T-helper 1 cell treated with Interleukin-12 subunit alpha and Interleukin-12 subunit beta and Interleukin-4 antibody, amounts not matched to agents 30 μg/mL and 1 μg/mL, for 36 hours (primary cell): ENCODE data around the gene CRACDL.
A peak's percentile ranks its signal among the peaks of the same experiment; 100 is the strongest.

ENCODE experiments used
- H3K27ac Mint-ChIP-seq: one replicate; pipeline ENCODE4 v1.8.0; 2021; ENCODE audit warnings: mild to moderate bottlenecking, mixed read lengths
- H3K27me3 Mint-ChIP-seq: one replicate; pipeline ENCODE4 v1.8.0; 2021; ENCODE audit warnings: low read depth, mixed read lengths
- H3K36me3 Mint-ChIP-seq: one replicate; pipeline ENCODE4 v1.8.0; 2021; ENCODE audit warnings: low read depth, mixed read lengths
- H3K4me1 Mint-ChIP-seq: one replicate; pipeline ENCODE4 v1.8.0; 2021; ENCODE audit warnings: low read depth, mixed read lengths
- H3K4me3 Mint-ChIP-seq: one replicate; pipeline ENCODE4 v1.8.0; 2021; ENCODE audit warnings: mild to moderate bottlenecking, moderate library complexity, mixed read lengths
- H3K9me3 Mint-ChIP-seq: one replicate; pipeline ENCODE4 v1.8.0; 2021; ENCODE audit warnings: mixed read lengths

Gene CRACDL

GRCh38 chr2:98778741-98779483, 157.1 kb downstream of the CRACDL start:
- Mint-ChIP-seq H3K4me3 (no peak overlapping the region), H3K4me1 (peaks cover 5% of the 10 kb centered on the region), H3K36me3 (peaks cover 11% of the 10 kb centered on the region), H3K27me3 (peaks cover 7% of the 10 kb centered on the region), H3K9me3 (peaks cover 15% of the 10 kb centered on the region), H3K27ac (no peak overlapping the region)

- H3K4me1 Mint-ChIP-seq: peaks cover 6% of the 10 kb centered on the region
- no peak overlapping the region for H3K4me3 Mint-ChIP-seq
- H3K36me3 Mint-ChIP-seq: peaks cover 11% of the 10 kb centered on the region
- H3K27me3 Mint-ChIP-seq: peaks cover 7% of the 10 kb centered on the region
- no peak overlapping the region for H3K27ac Mint-ChIP-seq
- H3K9me3 Mint-ChIP-seq: peaks cover 15% of the 10 kb centered on the region
Observed at GRCh38 chr2:98778151-98778550, 157.9 kb downstream of the CRACDL start.

- H3K4me1 Mint-ChIP-seq: peaks cover 10% of the 10 kb centered on the region
- H3K9me3 Mint-ChIP-seq: peaks cover 15% of the 10 kb centered on the region
- no peak overlapping the region for H3K4me3 Mint-ChIP-seq
- peaks cover 7% of the 10 kb centered on the region for H3K27me3 Mint-ChIP-seq
- peaks cover 11% of the 10 kb centered on the region for H3K36me3 Mint-ChIP-seq
- no peak overlapping the region for H3K27ac Mint-ChIP-seq
Observed at GRCh38 chr2:98777710-98778109, 158.3 kb downstream of the CRACDL start.

GRCh38 chr2:98777076-98777475, 158.9 kb downstream of the CRACDL start:
- Mint-ChIP-seq H3K4me1 (peaks cover 16% of the 10 kb centered on the region), H3K27ac (no peak overlapping the region), H3K36me3 (peaks cover 7% of the 10 kb centered on the region), H3K4me3 (no peak overlapping the region), H3K9me3 (peaks cover 10% of the 10 kb centered on the region), H3K27me3 (peaks cover 3% of the 10 kb centered on the region)

- no peak overlapping the region for H3K4me3 Mint-ChIP-seq
- peaks cover 3% of the 10 kb centered on the region for H3K36me3 Mint-ChIP-seq
- H3K27me3 Mint-ChIP-seq: no peaks in the 10 kb centered on the region
- H3K9me3 Mint-ChIP-seq: peaks cover under 1% of the 10 kb centered on the region
- H3K27ac Mint-ChIP-seq: no peak overlapping the region
- peaks cover 22% of the 10 kb centered on the region for H3K4me1 Mint-ChIP-seq
Observed at GRCh38 chr2:98776136-98776535, 159.9 kb downstream of the CRACDL start.

- no peaks in the 10 kb centered on the region for H3K27me3 Mint-ChIP-seq
- peaks cover 5% of the 10 kb centered on the region for H3K36me3 Mint-ChIP-seq
- no peaks in the 10 kb centered on the region for H3K9me3 Mint-ChIP-seq
- H3K4me1 Mint-ChIP-seq: peaks cover 27% of the 10 kb centered on the region
- H3K4me3 Mint-ChIP-seq: no peak overlapping the region
- peak overlapping the region; percentile 37 for H3K27ac Mint-ChIP-seq
Observed at GRCh38 chr2:98775146-98775986, 160.7 kb downstream of the CRACDL start.

GRCh38 chr2:98773907-98774306, 162.1 kb downstream of the CRACDL start:
- Mint-ChIP-seq H3K36me3 (peaks cover 5% of the 10 kb centered on the region), H3K27me3 (no peaks in the 10 kb centered on the region), H3K9me3 (no peaks in the 10 kb centered on the region), H3K27ac (peak overlapping the region; percentile 98), H3K4me1 (peaks cover 39% of the 10 kb centered on the region), H3K4me3 (no peak overlapping the region)

- no peaks in the 10 kb centered on the region for H3K27me3 Mint-ChIP-seq
- H3K9me3 Mint-ChIP-seq: no peaks in the 10 kb centered on the region
- peak overlapping the region; percentile 98 for H3K27ac Mint-ChIP-seq
- H3K36me3 Mint-ChIP-seq: peaks cover 7% of the 10 kb centered on the region
- peaks cover 46% of the 10 kb centered on the region for H3K4me1 Mint-ChIP-seq
- peak overlapping the region; percentile 65 for H3K4me3 Mint-ChIP-seq
Observed at GRCh38 chr2:98773169-98773568, 162.9 kb downstream of the CRACDL start.

- peaks cover 50% of the 10 kb centered on the region for H3K4me1 Mint-ChIP-seq
- peak overlapping the region; percentile 98 for H3K27ac Mint-ChIP-seq
- no peaks in the 10 kb centered on the region for H3K27me3 Mint-ChIP-seq
- H3K9me3 Mint-ChIP-seq: no peaks in the 10 kb centered on the region
- H3K36me3 Mint-ChIP-seq: peaks cover 7% of the 10 kb centered on the region
- H3K4me3 Mint-ChIP-seq: peak overlapping the region; percentile 94
Observed at GRCh38 chr2:98772536-98772935, 163.5 kb downstream of the CRACDL start.

- Mint-ChIP-seq H3K36me3 (peaks cover 6% of the 10 kb centered on the region), H3K27ac (peak overlapping the region; percentile 98), H3K4me1 (peaks cover 52% of the 10 kb centered on the region), H3K27me3 (no peaks in the 10 kb centered on the region), H3K9me3 (no peaks in the 10 kb centered on the region), H3K4me3 (peak overlapping the region; percentile 94)
Observed at GRCh38 chr2:98771721-98772524, 164.1 kb downstream of the CRACDL start.

GRCh38 chr2:98771264-98771663, 164.8 kb downstream of the CRACDL start:
- peak overlapping the region; percentile 98 for H3K27ac Mint-ChIP-seq
- peaks cover 6% of the 10 kb centered on the region for H3K36me3 Mint-ChIP-seq
- no peaks in the 10 kb centered on the region for H3K27me3 Mint-ChIP-seq
- H3K4me3 Mint-ChIP-seq: peak overlapping the region; percentile 94
- peaks cover 57% of the 10 kb centered on the region for H3K4me1 Mint-ChIP-seq
- H3K9me3 Mint-ChIP-seq: no peaks in the 10 kb centered on the region

- peaks cover 64% of the 10 kb centered on the region for H3K4me1 Mint-ChIP-seq
- H3K9me3 Mint-ChIP-seq: no peaks in the 10 kb centered on the region
- peak overlapping the region; percentile 94 for H3K4me3 Mint-ChIP-seq
- H3K27ac Mint-ChIP-seq: peak overlapping the region; percentile 98
- H3K36me3 Mint-ChIP-seq: peaks cover 10% of the 10 kb centered on the region
- H3K27me3 Mint-ChIP-seq: no peaks in the 10 kb centered on the region
Observed at GRCh38 chr2:98769784-98770183, 166.2 kb downstream of the CRACDL start.

GRCh38 chr2:98769114-98769476, 166.9 kb downstream of the CRACDL start:
- Mint-ChIP-seq H3K9me3 (no peaks in the 10 kb centered on the region), H3K4me3 (peak overlapping the region; percentile 57), H3K27me3 (no peaks in the 10 kb centered on the region), H3K27ac (peak overlapping the region; percentile 83), H3K4me1 (peaks cover 67% of the 10 kb centered on the region), H3K36me3 (peaks cover 10% of the 10 kb centered on the region)

- no peaks in the 10 kb centered on the region for H3K9me3 Mint-ChIP-seq
- H3K4me1 Mint-ChIP-seq: peaks cover 69% of the 10 kb centered on the region
- no peaks in the 10 kb centered on the region for H3K27me3 Mint-ChIP-seq
- H3K27ac Mint-ChIP-seq: peak overlapping the region; percentile 83
- peaks cover 10% of the 10 kb centered on the region for H3K36me3 Mint-ChIP-seq
- H3K4me3 Mint-ChIP-seq: peak overlapping the region; percentile 57
Observed at GRCh38 chr2:98768384-98769113, 167.5 kb downstream of the CRACDL start.
